DMS 273 (cell line): ENCODE results near the gene RAPGEF3.

ENCODE experiments used
- DNase-seq: peaks from one replicate; lab custom pipeline; 2025; ENCODE audit not compliant: unreplicated experiment; lab: John Stamatoyannopoulos, UW

The RAPGEF3 gene, protein sequence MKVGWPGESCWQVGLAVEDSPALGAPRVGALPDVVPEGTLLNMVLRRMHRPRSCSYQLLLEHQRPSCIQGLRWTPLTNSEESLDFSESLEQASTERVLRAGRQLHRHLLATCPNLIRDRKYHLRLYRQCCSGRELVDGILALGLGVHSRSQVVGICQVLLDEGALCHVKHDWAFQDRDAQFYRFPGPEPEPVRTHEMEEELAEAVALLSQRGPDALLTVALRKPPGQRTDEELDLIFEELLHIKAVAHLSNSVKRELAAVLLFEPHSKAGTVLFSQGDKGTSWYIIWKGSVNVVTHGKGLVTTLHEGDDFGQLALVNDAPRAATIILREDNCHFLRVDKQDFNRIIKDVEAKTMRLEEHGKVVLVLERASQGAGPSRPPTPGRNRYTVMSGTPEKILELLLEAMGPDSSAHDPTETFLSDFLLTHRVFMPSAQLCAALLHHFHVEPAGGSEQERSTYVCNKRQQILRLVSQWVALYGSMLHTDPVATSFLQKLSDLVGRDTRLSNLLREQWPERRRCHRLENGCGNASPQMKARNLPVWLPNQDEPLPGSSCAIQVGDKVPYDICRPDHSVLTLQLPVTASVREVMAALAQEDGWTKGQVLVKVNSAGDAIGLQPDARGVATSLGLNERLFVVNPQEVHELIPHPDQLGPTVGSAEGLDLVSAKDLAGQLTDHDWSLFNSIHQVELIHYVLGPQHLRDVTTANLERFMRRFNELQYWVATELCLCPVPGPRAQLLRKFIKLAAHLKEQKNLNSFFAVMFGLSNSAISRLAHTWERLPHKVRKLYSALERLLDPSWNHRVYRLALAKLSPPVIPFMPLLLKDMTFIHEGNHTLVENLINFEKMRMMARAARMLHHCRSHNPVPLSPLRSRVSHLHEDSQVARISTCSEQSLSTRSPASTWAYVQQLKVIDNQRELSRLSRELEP

DNA sequence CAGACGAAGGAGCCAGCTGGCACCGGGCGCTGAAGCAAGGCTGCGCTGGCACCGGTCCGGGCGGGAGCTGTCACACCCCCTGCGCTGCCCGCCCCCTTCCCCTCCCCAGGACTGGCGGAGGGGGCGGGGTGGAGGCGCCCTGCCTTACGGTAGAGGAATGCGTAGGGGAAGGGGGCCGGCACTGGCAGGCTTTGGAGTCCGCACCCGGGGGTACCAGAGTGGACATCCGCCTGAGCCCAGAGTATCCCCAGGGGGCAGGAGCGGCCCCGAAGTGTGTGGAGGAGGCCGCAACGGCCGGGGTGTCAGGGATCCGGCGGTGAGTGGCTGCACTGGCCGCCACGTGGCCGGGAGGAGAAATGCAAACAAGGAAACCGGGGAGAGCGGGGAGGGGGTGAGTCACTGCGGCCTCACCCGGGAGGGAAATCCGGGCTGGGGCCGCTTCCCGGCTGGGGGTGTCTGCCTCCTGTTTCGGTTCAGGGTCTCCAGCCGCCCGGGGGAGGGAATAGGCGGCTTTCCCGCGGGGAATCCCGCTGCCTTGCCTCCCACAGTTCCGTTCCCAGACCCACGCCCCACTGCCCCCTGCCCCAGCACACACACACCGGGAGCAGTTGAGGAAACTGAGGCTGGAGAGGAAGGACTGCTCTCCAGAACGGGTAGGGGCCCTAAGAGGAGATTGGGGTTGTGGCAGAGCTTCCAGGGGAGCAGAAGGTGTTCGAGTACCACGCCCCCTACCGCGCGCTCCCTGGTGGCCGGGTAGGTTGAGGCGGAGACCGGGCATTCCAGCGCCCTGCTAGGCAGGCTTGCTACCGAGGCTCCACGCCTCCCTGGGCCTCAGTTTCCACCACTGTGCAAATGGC is at the start of gene RAPGEF3:
RAPGEF3 (minus strand) TSS at position 47 of the 857 bp plus-strand sequence. CDS start 324 bp downstream, outside the sequence.
- DNase-seq, result peak; percentile 82

DNA sequence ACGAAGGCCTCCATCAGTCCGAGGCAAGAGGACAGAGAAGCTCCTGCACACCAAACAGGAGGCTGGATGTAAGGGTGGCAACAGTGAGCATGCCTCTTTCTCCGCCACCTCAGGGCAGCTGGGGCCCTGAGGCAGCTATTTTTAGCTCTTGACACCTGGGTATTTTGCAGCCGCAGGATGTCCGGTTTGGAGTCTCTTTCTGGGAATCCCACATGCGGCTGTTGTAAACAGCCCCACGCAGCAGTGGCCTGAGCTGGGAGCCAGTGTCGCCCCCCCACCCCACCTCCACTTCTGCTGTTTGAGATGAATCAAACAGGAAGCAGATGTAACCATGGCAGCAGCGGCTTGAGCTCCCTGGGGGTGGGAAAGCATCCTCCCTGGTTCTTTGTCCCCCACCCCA is 49.4 kb upstream of the RAPGEF3 start:
- peak; percentile 29 for DNase-seq

DNA sequence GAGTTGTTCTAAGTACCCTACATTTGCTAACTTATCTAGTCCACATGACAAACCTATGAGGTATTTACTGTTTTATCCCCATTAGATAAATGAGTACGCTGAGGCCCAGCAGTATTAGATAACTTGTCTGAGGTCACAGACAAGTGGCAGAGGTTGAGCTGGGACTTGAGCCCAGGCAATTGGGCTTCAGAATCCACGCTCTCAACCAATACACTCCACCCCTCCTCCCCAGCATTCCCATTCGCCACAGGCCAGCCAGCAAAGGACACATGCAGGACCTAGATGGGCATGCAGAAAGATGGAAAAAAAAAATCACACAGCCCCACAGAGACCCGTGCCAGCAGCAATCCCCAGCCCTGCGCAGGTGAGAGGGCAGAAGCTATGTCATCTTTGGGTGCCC is 48.7 kb upstream of the RAPGEF3 start:
- DNase-seq, result no peak

DNA sequence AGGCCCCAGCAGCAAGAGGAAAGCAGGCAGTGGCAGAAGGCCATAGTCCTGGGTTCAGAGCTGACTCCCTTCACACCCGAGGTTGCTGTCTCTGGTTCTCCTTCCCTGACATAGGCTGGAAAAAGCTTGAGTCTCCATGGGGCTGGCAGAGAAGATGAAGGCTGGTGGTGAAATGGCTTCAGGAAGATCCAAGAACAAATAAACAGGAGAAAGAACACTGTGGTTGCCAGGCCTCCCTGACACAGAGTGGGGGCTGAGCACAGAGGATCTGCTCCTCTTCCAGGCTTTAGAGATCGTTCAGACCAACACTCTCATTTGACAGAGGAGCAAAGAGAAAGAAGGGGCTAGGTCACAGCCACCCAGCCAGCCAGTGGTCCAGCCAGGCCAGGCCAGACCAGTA is 46.7 kb upstream of the RAPGEF3 start:
- DNase-seq, result no peak

DNA sequence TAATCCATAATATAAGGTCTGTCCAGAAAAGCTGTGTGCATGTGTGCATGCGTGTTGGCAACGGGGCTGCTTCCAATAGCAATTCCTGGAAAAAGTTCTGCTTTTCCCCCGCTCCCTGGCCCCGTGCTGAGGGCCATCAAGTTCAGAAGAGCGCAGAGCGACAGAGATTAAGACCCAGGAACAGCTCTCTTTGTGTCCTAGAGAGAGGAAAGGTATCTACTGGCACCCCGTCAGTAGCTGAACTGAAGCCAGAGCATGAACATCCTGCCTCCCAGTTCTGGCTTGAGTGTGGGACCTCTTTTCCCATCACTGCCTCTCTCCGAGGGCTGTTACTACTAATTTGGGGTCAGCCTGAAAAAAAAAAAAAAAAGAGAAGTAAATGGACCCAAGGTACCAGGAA is 45.5 kb upstream of the RAPGEF3 start:
- DNase-seq, result no peak

DNA sequence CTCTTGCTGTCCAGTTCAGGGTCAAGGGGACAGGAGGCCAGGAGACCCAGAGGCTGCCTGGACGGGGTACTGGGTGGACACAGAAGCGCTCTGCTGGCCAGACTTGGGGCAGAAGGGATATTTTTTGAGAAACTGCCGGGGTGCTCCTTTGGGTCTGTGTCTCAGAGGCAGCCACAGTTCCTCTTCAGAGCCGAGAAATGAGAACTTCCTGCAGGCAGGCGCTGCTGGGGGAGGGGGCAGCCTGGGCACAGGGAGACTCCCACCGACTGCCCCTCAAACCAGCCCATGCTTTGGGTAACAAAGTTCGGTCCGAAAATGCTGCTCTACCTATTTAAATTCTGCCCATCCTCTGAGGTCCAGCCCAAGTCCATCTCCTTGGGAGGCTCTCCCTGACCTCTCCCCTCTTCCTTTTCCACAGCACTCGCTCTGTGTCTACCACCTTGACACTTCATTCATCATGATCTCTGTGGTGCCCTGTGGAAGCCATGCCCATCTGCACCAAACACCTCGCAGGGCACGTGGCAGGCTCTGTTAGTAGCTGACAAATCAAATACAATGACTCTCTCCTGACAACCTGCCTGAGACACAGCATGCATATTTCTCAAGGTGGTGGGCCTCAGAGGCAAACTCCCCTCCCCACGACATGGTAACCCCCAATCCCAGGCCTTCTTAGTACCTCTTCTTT is 44.7 kb upstream of the RAPGEF3 start:
- DNase-seq, result no peak

DNA sequence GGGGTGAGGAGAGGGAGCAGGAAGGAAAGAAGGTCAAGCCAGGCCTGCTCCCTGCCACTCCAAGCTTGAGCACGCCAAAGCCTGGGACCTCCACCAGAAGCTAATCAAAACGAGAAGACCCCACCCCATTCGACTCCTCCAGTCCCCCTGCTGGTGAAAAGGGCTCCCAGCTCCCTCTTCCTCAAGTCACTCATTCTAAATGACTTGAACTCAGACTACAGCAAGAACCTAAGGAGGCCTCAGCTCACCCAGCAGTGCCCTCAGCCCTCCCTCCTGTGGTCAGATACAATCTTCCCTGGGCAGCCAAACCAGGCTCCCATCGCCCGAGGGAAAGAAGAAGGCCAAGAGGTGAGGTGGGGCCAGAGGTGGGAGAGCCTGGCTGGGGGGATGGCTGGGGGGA is 43.6 kb upstream of the RAPGEF3 start:
- no peak for DNase-seq

DNA sequence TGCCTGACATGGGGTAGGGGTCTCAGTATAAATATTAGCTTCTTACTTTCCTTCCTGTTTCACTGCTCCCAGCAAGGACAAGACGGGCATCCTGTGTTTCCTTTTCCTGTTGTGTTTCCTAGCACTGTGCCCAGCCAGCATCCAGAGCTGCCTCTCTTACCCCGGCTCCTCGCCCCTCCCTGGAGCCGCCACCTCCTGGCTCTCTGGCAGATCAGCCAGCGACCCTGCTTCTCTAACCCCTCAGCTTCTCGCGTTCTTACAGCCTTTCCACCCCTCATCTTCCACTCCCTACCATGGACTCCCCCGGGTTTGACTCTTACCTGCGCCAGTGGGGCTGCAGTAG is 43.2 kb upstream of the RAPGEF3 start:
- no peak for DNase-seq

DNA sequence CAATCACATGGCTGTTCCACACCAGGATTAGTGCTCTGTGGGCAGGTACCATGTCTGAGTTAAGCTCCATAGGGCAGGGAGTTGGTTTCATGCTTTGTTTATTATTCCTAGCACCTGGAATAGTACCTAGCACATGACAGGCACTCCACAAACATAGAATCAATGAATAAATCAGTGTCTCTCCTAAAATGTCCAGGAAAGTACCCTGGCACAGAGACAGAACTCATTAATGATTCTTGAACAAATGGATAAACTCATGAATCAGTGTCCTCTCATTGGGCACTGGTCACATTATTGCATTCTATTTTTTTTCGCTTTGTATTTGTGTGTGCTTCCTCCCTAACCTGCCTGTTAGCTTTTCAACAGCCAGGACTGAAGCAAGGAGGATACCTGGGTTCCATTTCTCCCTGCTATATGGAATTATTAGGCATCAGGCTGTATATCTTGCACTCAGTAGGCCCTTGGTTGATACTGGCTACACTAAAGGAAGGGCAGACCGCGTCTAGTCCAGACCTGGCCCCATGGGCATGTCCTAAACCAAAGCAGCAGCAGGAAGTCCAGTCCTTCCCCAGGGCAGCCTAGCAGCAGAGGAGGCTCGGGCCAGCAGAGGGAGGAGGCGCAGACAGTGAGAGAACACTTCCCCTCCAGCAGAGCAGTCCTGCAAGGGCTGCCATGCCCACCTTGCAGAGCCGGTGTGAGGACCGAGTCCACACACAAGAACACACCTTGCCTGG is 42.7 kb upstream of the RAPGEF3 start:
- no peak for DNase-seq

DNA sequence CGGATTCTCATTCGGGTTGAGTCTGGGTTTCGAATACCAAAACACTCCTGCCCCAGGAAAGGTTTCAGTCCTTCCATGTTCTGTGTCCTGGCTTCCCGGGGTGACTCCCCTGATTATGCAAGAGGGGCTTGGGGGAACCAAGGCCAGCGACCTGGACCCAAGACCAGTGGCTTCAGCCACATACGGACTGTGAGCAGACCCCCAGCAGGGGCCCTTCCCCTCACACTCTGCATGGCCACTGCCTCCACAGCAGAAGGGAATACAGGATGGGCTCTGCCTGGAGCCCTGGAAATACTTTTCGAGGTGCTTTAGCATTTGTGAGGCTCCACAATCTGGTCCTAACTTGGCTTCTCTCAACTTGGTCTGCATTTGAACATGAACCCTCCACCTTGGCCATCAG is 41.9 kb upstream of the RAPGEF3 start:
- no peak for DNase-seq

DNA sequence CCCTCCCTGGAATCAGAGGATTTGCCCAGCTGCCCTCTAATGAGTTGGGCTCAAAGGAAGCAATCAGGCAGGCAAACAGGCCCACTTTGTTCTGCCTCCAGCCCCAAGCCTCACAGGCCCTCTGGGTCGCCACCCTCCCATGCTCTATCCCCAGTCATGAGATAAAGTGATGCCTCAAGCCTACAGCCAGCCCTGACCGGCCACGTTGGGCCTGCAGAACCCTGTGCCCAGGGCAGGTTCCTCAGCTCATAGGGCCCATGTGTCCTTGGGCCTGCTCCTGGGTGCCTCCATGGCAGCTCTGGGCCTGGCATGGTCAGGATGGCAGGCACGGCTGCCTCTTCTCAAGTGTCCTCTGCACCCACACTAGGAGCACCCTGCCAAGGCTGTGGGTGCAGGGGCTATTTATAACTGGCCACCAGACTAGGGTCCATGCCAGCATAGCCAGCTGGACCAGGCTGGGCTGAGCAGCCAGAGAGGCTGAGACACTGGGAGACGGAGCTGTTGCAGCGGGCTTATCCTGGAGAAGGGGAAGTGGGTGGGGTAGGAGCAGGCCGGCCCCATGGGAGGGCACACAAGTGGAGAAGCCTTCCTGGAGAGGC is 40.8 kb upstream of the RAPGEF3 start:
- no peak for DNase-seq

DNA sequence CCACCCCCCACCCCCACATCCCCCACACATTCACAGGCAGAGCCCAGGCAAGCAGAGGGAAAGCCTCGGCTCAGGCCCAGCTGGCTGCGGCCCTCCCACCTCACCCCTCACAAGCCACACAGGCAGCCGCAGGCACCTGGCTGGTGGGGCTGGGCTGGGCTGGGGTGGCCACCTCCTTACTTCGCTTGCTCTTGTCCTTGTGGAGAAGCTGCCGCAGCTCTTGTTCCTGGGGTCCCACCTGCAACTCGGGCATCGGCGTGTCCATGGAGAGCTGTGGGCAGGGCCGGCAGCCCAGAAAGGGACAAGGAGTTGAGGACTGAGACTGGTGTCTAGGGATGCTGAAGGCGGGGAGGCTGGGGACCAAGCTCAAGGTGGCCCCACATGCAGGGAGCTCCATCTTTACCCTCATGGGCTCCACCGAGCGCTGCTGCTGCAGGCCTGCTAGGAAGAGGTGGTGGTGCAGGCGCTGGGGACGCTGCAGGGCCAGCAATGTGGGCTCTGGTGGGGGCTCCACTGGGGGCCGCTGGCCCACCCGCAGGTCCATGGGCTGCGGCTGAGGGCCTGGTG is 39.8 kb upstream of the RAPGEF3 start:
- no peak for DNase-seq

DNA sequence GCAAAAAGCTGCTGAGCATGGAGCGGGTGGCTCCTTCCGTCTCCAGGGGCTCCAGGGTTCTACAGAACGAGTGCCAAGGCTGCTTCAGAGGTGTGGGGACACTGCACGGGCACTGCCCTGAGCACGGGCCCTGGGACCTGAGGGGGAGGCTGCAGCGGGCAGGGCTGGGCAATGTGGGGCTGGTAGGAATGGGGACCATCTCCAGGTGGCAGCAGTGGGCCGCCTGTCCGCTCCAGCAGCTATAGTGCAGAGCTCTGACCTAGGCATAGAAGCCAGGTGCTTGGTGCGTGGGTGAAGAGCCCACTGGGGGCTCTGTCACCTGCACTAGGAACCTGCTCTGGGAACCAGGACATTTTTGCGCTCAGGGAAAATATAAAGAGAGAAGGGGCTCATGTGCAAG is 38.8 kb upstream of the RAPGEF3 start:
- DNase-seq, result peak; percentile 36

DNA sequence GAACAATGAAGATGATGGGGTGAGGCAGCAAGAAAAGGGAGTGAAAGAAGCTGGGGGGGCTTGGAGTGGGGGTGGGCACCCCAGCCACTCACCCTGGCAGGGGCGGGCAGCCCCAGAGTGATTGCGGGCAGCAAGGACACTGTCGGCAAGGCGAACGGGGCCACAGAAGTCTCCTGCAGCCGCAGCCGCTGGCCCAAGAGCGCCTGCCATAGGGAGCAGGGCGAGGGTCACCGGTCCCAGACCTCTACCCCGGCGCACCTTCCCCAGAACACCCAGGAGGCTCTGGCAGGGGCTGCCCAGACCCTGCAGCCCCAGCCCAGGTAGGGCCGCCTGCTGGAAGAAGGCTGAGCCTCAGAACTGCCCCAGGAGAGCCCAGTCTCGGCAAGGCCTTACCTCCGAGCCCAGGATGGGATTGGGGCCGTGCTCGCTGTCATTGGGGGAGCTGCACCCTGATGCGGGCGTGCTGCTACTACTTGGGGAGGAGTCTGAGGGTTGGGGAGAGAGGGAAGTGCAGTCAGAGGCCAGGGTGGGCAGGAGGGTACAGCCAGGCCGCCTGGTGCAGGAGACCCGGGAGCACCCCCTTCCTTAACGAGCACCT is 37.2 kb upstream of the RAPGEF3 start:
- DNase-seq, result no peak

DNA sequence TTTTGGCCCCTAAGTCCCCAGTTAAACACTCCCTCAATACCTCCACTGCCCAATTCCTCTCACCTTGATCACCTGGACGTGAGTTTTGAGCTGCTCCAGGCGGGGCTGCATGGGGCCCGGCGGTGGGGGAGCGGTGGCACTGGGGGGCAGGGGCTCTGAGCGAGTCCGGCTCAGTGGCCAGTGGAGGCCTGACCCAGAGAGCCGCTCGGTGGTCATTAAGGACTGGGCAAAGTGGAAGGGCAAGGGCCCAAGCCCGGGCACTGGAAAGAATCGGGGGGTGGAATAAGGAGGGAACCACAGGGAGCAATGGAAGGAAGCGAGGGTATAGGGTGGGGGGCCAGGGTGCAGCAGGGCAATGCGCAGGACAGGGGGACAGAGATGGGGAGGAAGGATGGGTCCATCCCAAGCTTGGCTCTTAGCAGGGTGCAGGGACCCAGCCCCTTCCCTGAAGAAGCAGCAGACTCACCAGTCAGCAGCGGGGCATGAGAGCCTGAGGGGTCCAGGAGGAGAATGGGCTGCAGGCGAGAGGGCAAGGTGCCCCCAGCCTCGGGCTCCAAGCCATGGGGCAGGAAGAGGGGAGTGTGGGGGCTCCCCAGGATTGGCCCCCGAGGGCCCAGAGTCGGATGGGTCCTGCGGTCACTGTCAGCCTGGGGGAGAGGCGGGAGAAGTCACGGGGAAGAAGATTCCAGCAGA is 36.6 kb upstream of the RAPGEF3 start:
- no peak for DNase-seq

DNA sequence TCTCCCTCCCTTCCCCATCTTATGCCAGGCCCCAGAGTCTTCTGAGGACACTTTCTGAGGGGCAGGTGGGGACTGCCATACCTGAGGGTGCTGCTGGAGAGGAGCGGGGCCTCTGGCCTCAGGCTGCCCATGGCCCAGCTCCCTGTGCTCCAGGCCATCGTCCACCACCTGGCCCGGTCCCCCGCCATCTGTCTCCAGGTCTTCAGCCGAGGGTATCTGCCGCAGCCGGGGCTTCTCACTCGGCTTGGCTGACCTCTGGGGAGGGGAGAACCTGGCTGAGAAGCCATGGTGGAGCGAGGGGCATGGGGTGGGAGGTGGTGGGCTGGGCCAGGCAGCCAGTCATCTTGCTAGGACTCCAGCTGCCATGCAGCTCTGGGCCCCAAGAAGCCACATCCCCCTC is 36.0 kb upstream of the RAPGEF3 start:
- DNase-seq, result no peak

DNA sequence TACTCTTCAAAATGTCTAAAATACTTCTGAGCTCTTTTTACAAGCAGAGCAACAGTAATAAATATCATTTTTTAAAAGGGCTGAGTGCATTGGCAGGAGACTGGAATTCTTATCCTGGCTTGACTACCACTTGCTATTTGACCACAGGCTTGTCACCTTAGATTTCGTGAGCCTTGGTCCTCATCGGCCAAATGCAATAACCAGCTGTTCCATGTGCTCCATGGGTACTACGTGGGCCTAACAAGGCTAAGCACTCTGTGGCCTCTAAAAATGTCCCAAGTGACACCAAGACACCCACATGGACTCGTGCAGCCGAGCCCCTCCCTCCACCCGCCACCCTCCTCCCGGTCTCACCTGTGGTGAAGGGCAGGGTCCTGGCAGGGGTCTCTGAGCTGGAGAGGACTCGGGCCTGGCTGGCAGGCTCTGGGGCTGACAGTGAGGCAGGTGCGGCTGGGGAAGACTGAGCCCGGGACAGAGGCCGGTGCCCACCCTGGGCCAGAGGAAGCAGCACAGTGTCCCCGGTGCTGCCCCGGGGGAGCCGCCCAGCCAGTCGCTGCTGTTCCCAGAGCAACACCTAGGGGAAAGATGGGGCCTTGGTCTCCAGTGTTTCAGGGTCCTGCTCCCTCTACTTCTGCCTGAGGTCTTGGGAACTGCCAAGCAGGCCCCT is 34.5 kb upstream of the RAPGEF3 start:
- DNase-seq, result no peak

DNA sequence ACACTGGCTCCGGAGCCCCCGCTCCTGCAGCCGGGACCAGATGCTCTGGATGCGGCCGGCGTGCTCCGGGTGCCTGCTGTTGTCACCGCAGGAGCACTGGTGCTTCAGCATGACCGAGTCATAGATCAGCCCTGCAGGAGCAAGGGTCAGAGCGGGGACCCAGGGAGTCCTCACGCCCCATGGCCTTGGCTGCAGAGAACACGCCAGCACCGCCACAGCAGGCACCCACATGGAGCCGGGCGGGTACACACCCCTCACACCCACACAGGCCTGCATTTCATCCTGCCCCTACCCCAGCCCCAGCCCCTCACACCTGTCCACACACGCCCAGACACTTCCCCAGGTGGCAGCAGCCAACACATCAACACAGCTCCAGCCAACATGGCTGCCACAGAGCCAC is 33.2 kb upstream of the RAPGEF3 start:
- no peak for DNase-seq
